Activated CD8-positive, alpha-beta memory T cell treated with anti-CD3 and anti-CD28 coated beads, Interleukin-2, amount 50 U/mL, for 1 hour (primary cell): ENCODE data around the gene TAS2R13.

ENCODE experiments used
- DNase-seq: peaks from one replicate; pipeline ENCODE4 v3.0.0-alpha.2; 2020; ENCODE audit errors: extremely low read depth

The TAS2R13 gene

GRCh38 chr12:10909462-10909861 is at the start of gene TAS2R13:
TAS2R13 (minus strand) TSS chr12:10909562; CDS start chr12:10909298, 264 bp downstream.
- DNase-seq, result no peak

GRCh38 chr12:10957741-10958140 is 48.4 kb upstream of the TAS2R13 start:
- DNase-seq, result no peak

GRCh38 chr12:10956085-10956484 is 46.7 kb upstream of the TAS2R13 start:
- no peak for DNase-seq

- no peak for DNase-seq
Observed at GRCh38 chr12:10952645-10953044, 43.3 kb upstream of the TAS2R13 start.

- no peak for DNase-seq
Observed at GRCh38 chr12:10943167-10943566, 33.8 kb upstream of the TAS2R13 start.

GRCh38 chr12:10941916-10942607 is 32.7 kb upstream of the TAS2R13 start:
- DNase-seq, result no peak

GRCh38 chr12:10941369-10941768 is 32.0 kb upstream of the TAS2R13 start:
- no peak for DNase-seq

- no peak for DNase-seq
Observed at GRCh38 chr12:10940389-10940788, 31.0 kb upstream of the TAS2R13 start.

- DNase-seq, result no peak
Observed at GRCh38 chr12:10939163-10939562, 29.8 kb upstream of the TAS2R13 start, which contains the start of gene TAS2R14. TAS2R14 (minus strand) TSS chr12:10939263; CDS start chr12:10939207, 56 bp downstream.

GRCh38 chr12:10936506-10936905 is 27.1 kb upstream of the TAS2R13 start:
- DNase-seq, result no peak

GRCh38 chr12:10928746-10929286 is 19.5 kb upstream of the TAS2R13 start, which contains the start of gene PRH2:
PRH2 (plus strand) TSS chr12:10929236; CDS start chr12:10929274, 38 bp downstream.
- DNase-seq, result no peak

GRCh38 chr12:10926269-10926668 is 16.9 kb upstream of the TAS2R13 start:
- DNase-seq, result no peak

- no peak for DNase-seq
Observed at GRCh38 chr12:10919809-10920208, 10.4 kb upstream of the TAS2R13 start.

GRCh38 chr12:10910380-10910779 is 1.0 kb upstream of the TAS2R13 start:
- no peak for DNase-seq

- no peak for DNase-seq
Observed at GRCh38 chr12:10904686-10905085, 4.7 kb downstream of the TAS2R13 start.

GRCh38 chr12:10901427-10901826 is 7.9 kb downstream of the TAS2R13 start:
- DNase-seq, result no peak

- DNase-seq, result no peak
Observed at GRCh38 chr12:10900972-10901371, 8.4 kb downstream of the TAS2R13 start.

GRCh38 chr12:10900530-10900929 is 8.8 kb downstream of the TAS2R13 start:
- no peak for DNase-seq

GRCh38 chr12:10896854-10897253 is 12.5 kb downstream of the TAS2R13 start:
- no peak for DNase-seq

- DNase-seq, result no peak
Observed at GRCh38 chr12:10891937-10892336, 17.4 kb downstream of the TAS2R13 start.

GRCh38 chr12:10889226-10889625 is 20.1 kb downstream of the TAS2R13 start:
- no peak for DNase-seq

- DNase-seq, result no peak
Observed at GRCh38 chr12:10884086-10884725, 25.2 kb downstream of the TAS2R13 start, which contains the start of gene PRH1. PRH1 (minus strand) TSS chr12:10884255; CDS start chr12:10884217, 38 bp downstream.

GRCh38 chr12:10873378-10873777 is 36.0 kb downstream of the TAS2R13 start:
- no peak for DNase-seq
